Natural killer cell (primary cell): ENCODE results near the gene COL20A1. TPM values are rescaled to one million over a fixed set of nuclear protein-coding genes. Genes with fewer than 3 reads are reported as not detected.

Experiments used
- ATAC-seq, 3 donors: fragments of 150-1000 bp in 2 of 3; fragments of 200-7000 bp in 1 of 3; cut with Tn5 transposase; 1 replicate in 1 of 3; 2 replicates in 2 of 3; pipeline ENCODE4 v1.10.0; 2021; ENCODE audit warnings: mild to moderate bottlenecking in 2 of 3, moderate library complexity in 2 of 3
- DNase-seq, 2 donors: peaks; one replicate each; pipeline versions ENCODE4 v3.0.0 to v3.0.0-alpha.2; 2013 to 2021; ENCODE audit warnings: mixed read lengths in 1 of 2
- H3K27ac ChIP-seq: one replicate; pipeline ENCODE4 v1.5.1; 2013; ENCODE audit warnings: mild to moderate bottlenecking, low read length
- H3K27me3 ChIP-seq: one replicate; pipeline ENCODE4 v1.6.1; 2013; ENCODE audit warnings: low read length; ENCODE audit not compliant: control insufficient read depth, insufficient read depth
- H3K36me3 ChIP-seq: one replicate; pipeline ENCODE4 v1.6.1; 2013; ENCODE audit warnings: low read length; ENCODE audit not compliant: control insufficient read depth, insufficient read depth
- H3K4me1 ChIP-seq: one replicate; pipeline ENCODE4 v1.6.1; 2013; ENCODE audit warnings: low read length; ENCODE audit not compliant: control insufficient read depth, insufficient read depth
- H3K4me3 ChIP-seq: one replicate; pipeline ENCODE4 v1.5.1; 2013; ENCODE audit warnings: low read length
- H3K9me3 ChIP-seq: one replicate; pipeline ENCODE4 v1.6.1; 2013; ENCODE audit warnings: low read length; ENCODE audit not compliant: control insufficient read depth, insufficient read depth
- H3K27ac Mint-ChIP-seq, 2 donors: one replicate each; pipeline ENCODE4 v1.8.0; 2022; ENCODE audit warnings: mild to moderate bottlenecking in 2 of 2, mixed read lengths in 2 of 2, moderate library complexity in 1 of 2
- H3K27me3 Mint-ChIP-seq, 2 donors: one replicate each; pipeline ENCODE4 v1.8.0; 2022; ENCODE audit warnings: low read depth in 2 of 2, mixed read lengths in 2 of 2
- H3K36me3 Mint-ChIP-seq: one replicate; pipeline ENCODE4 v1.8.0; 2022; ENCODE audit warnings: mixed read lengths
- H3K4me1 Mint-ChIP-seq, 2 donors: one replicate each; pipeline ENCODE4 v1.8.0; 2022; ENCODE audit warnings: mixed read lengths in 2 of 2
- H3K4me3 Mint-ChIP-seq: one replicate; pipeline ENCODE4 v1.8.0; 2022; ENCODE audit warnings: mild to moderate bottlenecking, moderate library complexity, mixed read lengths
- H3K9me3 Mint-ChIP-seq, 2 donors: one replicate each; pipeline ENCODE4 v1.8.0; 2022; ENCODE audit warnings: mixed read lengths in 2 of 2
- CTCF ChIP-seq: fragments of 200-600 bp; IDR thresholded peaks from one replicate; pipeline ENCODE4 v1.8.0; 2022; ENCODE audit warnings: antibody characterized with exemption
- WGBS: methylation state at CpG from one replicate; pipeline ENCODE4 v1.1.7; 2013; ENCODE audit warnings: missing lambda C conversion rate; ENCODE audit not compliant: insufficient coverage; 5-methylcytosine and 5-hydroxymethylcytosine counted together
- intact Hi-C: fragments of 100-400 bp; cut with micrococcal nuclease; formaldehyde crosslinking; loops from one replicate; pipeline ENCODE4 v1.14.2; 2022
- total RNA-seq, 4 donors: library from RNA; stranded (reverse); fragments of 120-200 nt in 1 of 4; gene quantifications; one replicate each; pipeline versions ENCODE4 v1.2.3 to v1.2.4, GENCODE V29; 2013 to 2022

The COL20A1 gene
- total RNA-seq, 3 donors from 2014 or later (not counting 1 experiment from before 2014, with no cell fraction given): 0.12 to 0.33 TPM; not detected in 1

GRCh38 chr20:63365601-63366389 is 72.8 kb downstream of the COL20A1 start:
- TF ChIP-seq CTCF: no peak
- H3K27me3 Mint-ChIP-seq: peaks cover 5 to 7% of the 10 kb centered on the region in 2 donors
- no peaks in the 10 kb centered on the region for H3K36me3 Mint-ChIP-seq
- Histone ChIP-seq H3K4me1 (no peaks in the 10 kb centered on the region), H3K27me3 (peaks cover 13% of the 10 kb centered on the region), H3K36me3 (no peaks in the 10 kb centered on the region), H3K27ac (no peak overlapping the region), H3K9me3 (no peaks in the 10 kb centered on the region), H3K4me3 (no peak overlapping the region)
- ATAC-seq (no peak), DNase-seq (no peak)
- no peaks in the 10 kb centered on the region for H3K4me1 Mint-ChIP-seq
- WGBS: 84% methylated on average over 22 of the region's 22 CpGs
- H3K4me3 Mint-ChIP-seq: no peak overlapping the region
- intact Hi-C loops: no loop called here
- H3K9me3 Mint-ChIP-seq: no peaks in the 10 kb centered on the region
- no peak overlapping the region for H3K27ac Mint-ChIP-seq

- intact Hi-C loops: no loop called here
- H3K4me3 Mint-ChIP-seq: no peak overlapping the region
- ATAC-seq: no peak
- Histone ChIP-seq H3K27ac (no peak overlapping the region), H3K9me3 (no peaks in the 10 kb centered on the region), H3K4me3 (no peak overlapping the region), H3K27me3 (peaks cover 10% of the 10 kb centered on the region), H3K4me1 (no peaks in the 10 kb centered on the region), H3K36me3 (no peaks in the 10 kb centered on the region)
- no peaks in the 10 kb centered on the region for H3K4me1 Mint-ChIP-seq
- H3K9me3 Mint-ChIP-seq: no peaks in the 10 kb centered on the region
- WGBS: 83% methylated on average over 30 of the region's 30 CpGs
- DNase-seq: no peak
- no peak for TF ChIP-seq CTCF
- no peak overlapping the region for H3K27ac Mint-ChIP-seq
- H3K27me3 Mint-ChIP-seq: peaks cover 5 to 7% of the 10 kb centered on the region in 2 donors
- H3K36me3 Mint-ChIP-seq: no peaks in the 10 kb centered on the region
Observed at GRCh38 chr20:63366390-63367365, 73.7 kb downstream of the COL20A1 start.

DNA sequence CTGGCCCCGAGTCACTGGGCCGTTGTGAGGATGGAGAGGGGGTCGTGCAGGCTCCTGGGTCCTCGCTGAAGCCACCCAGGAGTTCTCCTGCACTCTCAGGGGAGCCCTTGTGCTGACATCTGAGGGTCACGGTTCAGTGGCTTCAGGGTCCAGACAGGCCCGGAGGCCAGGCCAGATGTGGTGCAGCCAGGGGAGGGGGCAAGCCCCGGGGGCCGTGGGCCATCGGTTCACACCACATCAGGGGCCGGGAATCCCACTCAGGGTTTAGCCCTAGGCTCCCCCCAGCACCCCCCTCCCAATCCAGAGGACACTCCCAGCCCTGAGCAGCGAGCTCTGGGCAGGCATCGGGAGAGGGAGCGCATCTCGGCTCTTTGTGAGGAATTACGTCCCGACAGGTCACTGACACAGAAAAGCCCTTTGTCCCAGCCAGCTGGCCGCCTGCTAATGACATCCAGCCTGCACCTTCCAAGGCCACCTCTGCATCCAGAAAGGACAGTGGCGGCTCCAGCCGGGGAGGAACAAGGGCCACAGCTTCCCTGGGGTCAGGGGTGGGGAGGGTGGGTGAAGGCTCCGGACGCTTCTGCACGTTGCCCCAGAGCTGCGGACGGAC is 74.6 kb downstream of the COL20A1 start:
- ATAC-seq: no peak
- no peaks in the 10 kb centered on the region for H3K9me3 ChIP-seq
- Mint-ChIP-seq H3K9me3 (no peaks in the 10 kb centered on the region), H3K4me3 (no peak overlapping the region), H3K4me1 (no peaks in the 10 kb centered on the region), H3K27me3 (peaks cover 3 to 5% of the 10 kb centered on the region in 2 donors), H3K36me3 (no peaks in the 10 kb centered on the region), H3K27ac (no peak overlapping the region)
- intact Hi-C loops: no loop called here
- H3K4me1 ChIP-seq: no peaks in the 10 kb centered on the region
- TF ChIP-seq CTCF: no peak
- H3K36me3 ChIP-seq: no peaks in the 10 kb centered on the region
- H3K4me3 ChIP-seq: no peak overlapping the region
- WGBS: 75% methylated on average over 24 of the region's 24 CpGs
- peaks cover 3% of the 10 kb centered on the region for H3K27me3 ChIP-seq
- no peak overlapping the region for H3K27ac ChIP-seq
- DNase-seq: no peak
